Measurements from ENCODE around the gene AFTPH. TPM values are rescaled to one million over a fixed set of nuclear protein-coding genes. Genes with fewer than 3 reads are reported as not detected.

The AFTPH gene
- total RNA-seq, 4 donors from 2014 or later, result 51.7 to 56.7 (median 53.2) TPM

DNA sequence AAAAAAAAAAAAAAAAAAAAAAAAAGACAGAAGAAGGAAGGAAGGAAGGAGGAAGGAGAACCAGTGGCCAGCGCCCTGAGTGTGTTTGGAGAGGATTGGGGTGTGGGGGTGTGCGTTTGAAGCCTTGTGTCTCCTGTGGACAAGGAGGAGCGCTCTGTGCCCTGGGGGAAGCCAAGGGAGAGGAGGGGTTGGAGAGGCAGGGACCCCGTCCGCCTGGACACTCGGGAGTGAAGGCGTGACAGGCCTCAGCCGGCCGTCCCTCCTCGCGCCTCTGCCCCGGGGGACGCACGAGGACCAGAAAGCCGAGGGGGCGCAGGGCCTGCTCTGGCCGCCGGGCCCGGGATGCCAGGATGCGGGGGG, 84.7 kb downstream of the AFTPH start:
- Histone ChIP-seq H3K27me3 (no peaks in the 10 kb centered on the region), H3K9me3 (no peaks in the 10 kb centered on the region), H3K4me3 (replicated peaks in 1 of 3) (peak overlapping the region in 1 of 3 donors; percentile 50), H3K36me3 (no peaks in the 10 kb centered on the region), H3K27ac (peak overlapping the region in 2 of 3 donors; percentile 10 to 15), H3K4me1 (peaks cover 0 to 9% of the 10 kb centered on the region in 2 donors)
- DNase-seq, result peak in 1 of 2 donors; percentile 24
- TF ChIP-seq, protein P1, sequence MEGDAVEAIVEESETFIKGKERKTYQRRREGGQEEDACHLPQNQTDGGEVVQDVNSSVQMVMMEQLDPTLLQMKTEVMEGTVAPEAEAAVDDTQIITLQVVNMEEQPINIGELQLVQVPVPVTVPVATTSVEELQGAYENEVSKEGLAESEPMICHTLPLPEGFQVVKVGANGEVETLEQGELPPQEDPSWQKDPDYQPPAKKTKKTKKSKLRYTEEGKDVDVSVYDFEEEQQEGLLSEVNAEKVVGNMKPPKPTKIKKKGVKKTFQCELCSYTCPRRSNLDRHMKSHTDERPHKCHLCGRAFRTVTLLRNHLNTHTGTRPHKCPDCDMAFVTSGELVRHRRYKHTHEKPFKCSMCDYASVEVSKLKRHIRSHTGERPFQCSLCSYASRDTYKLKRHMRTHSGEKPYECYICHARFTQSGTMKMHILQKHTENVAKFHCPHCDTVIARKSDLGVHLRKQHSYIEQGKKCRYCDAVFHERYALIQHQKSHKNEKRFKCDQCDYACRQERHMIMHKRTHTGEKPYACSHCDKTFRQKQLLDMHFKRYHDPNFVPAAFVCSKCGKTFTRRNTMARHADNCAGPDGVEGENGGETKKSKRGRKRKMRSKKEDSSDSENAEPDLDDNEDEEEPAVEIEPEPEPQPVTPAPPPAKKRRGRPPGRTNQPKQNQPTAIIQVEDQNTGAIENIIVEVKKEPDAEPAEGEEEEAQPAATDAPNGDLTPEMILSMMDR (IDR thresholded peaks at IDR 0.05), result no peak
- no peak for TF ChIP-seq POLR2A (IDR thresholded peaks at IDR 0.05)
- WGBS, 2 donors, result 29 to 30% methylated on average over 12 to 14 of the region's 20 CpGs
- intact Hi-C loops (cut with DNase I), result no loop called here

DNA sequence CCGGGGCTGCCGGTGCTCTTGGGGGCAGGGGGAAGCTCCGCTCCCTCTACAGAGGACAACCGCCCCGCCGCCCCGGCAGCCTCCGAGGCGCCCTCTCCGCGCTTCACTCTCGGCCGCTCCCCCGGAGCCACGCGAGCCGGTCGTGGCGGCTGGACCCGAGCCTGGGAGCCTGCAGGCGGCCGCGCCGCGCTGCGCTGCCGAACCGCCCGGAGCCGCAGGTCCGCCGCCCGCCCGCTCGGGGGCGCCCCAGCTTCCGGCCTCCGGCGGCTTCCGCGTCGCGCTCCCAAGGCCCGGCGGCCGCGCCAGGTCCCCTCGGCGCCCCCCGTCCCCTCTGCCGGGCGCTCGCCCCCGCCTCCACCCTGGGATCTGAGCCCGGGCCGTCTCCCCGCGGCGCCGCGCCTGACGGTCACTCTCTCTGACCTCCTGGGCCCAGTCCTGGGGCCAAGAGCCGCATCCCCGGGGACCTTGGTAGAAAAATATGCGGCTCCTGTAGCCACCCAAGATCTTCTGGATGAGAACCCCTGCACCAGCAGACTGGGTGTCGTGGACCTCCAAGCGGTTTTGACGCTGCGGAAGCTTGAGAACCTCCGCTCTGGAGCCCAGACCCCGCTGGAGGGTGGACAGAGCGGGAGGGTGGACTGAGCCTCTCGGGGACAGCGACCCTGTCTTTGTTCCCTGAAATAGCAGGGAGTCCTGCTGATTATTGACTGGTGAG, 85.3 kb downstream of the AFTPH start:
- intact Hi-C loops (cut with DNase I), result no loop called here
- peaks cover 0 to 9% of the 10 kb centered on the region in 2 donors for H3K4me1 ChIP-seq
- no peaks in the 10 kb centered on the region for H3K9me3 ChIP-seq
- 16 to 59% methylated on average over 5 to 12 of the region's 74 CpGs for WGBS, 2 donors
- H3K36me3 ChIP-seq, result no peaks in the 10 kb centered on the region
- H3K27ac ChIP-seq, result peak overlapping the region in 2 of 3 donors; percentile 37 to 56
- peak overlapping the region; percentile 30 to 59 (median 50) for H3K4me3 ChIP-seq (replicated peaks in 1 of 3)
- peak; percentile 56 to 59 for DNase-seq
- TF ChIP-seq, protein P1 (IDR thresholded peaks at IDR 0.05), result peak in 3 of 6 experiments; percentile 75 to 87 (median 82)
- no peak for TF ChIP-seq POLR2A (IDR thresholded peaks at IDR 0.05)
- no peaks in the 10 kb centered on the region for H3K27me3 ChIP-seq

- Histone ChIP-seq H3K27me3 (no peaks in the 10 kb centered on the region), H3K4me3 (replicated peaks in 1 of 3) (peak overlapping the region in 1 of 3 donors; percentile 50), H3K27ac (peak overlapping the region in 1 of 3 donors; percentile 37), H3K9me3 (no peaks in the 10 kb centered on the region), H3K36me3 (no peaks in the 10 kb centered on the region), H3K4me1 (peaks cover 0 to 9% of the 10 kb centered on the region in 2 donors)
- intact Hi-C loops (cut with DNase I), result no loop called here
- 78 to 88% methylated on average over 3 of the region's 3 CpGs for WGBS, 2 donors
- no peak for TF ChIP-seq POLR2A (IDR thresholded peaks at IDR 0.05)
- TF ChIP-seq, protein P1 (IDR thresholded peaks at IDR 0.05), result no peak
- DNase-seq, result no peak
Observed at GRCh38 chr2:64609942-64610281, 85.8 kb downstream of the AFTPH start.

DNA sequence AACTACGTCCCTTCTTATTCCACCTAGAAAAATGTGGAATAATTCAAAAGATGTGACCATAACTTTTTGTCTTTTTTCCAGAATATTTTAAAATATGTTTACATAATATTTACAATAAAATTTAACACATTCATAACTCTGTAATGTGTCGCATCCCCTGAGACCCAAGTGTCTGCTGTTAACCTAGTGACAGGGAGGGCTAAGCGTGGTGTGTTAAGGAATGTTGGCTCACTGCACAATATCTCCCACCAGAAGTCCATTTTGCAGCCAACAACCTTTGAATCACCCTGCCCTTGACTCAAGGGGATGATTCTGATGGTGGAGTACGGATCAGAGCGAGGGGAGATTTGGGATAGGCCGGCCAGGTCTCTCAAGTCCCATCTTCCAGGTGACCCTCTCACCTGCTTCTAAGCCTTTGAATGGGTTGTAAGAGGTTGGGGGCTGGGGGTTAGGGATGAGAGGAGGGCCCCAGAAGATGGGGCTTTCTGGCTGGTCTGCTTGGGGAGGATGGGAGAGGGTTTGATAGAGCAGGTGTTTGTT, 86.3 kb downstream of the AFTPH start:
- WGBS, 2 donors, result 95 to 97% methylated on average over 5 to 6 of the region's 6 CpGs
- no peaks in the 10 kb centered on the region for H3K36me3 ChIP-seq
- no peak overlapping the region for H3K27ac ChIP-seq
- TF ChIP-seq POLR2A (IDR thresholded peaks at IDR 0.05), result no peak
- TF ChIP-seq, protein P1 (IDR thresholded peaks at IDR 0.05), result no peak
- no peaks in the 10 kb centered on the region for H3K27me3 ChIP-seq
- no peaks in the 10 kb centered on the region for H3K9me3 ChIP-seq
- no peak for DNase-seq
- H3K4me3 ChIP-seq (replicated peaks in 1 of 3), result no peak overlapping the region
- H3K4me1 ChIP-seq, result peaks cover 0 to 9% of the 10 kb centered on the region in 2 donors
- intact Hi-C loops (cut with DNase I), result no loop called here

- Histone ChIP-seq H3K9me3 (no peaks in the 10 kb centered on the region), H3K36me3 (no peaks in the 10 kb centered on the region), H3K4me3 (replicated peaks in 1 of 3) (no peak overlapping the region), H3K27ac (no peak overlapping the region), H3K4me1 (peaks cover 0 to 14% of the 10 kb centered on the region in 2 donors), H3K27me3 (no peaks in the 10 kb centered on the region)
- DNase-seq, result no peak
- no peak for TF ChIP-seq POLR2A (IDR thresholded peaks at IDR 0.05)
- TF ChIP-seq, protein P1 (IDR thresholded peaks at IDR 0.05), result no peak
- 90 to 93% methylated on average over 5 of the region's 5 CpGs for WGBS, 2 donors
- intact Hi-C loops (cut with DNase I), result no loop called here
Observed at GRCh38 chr2:64612575-64613195, 88.6 kb downstream of the AFTPH start.
